HG03196 (cell line): Measurements from ENCODE around the gene UBTF.

Source experiments
- ATAC-seq: cut with Tn5 transposase; IDR thresholded peaks from one replicate; pipeline ENCODE4 v1.9.1; 2021; ENCODE audit not compliant: unreplicated experiment

UBTF gene

DNA sequence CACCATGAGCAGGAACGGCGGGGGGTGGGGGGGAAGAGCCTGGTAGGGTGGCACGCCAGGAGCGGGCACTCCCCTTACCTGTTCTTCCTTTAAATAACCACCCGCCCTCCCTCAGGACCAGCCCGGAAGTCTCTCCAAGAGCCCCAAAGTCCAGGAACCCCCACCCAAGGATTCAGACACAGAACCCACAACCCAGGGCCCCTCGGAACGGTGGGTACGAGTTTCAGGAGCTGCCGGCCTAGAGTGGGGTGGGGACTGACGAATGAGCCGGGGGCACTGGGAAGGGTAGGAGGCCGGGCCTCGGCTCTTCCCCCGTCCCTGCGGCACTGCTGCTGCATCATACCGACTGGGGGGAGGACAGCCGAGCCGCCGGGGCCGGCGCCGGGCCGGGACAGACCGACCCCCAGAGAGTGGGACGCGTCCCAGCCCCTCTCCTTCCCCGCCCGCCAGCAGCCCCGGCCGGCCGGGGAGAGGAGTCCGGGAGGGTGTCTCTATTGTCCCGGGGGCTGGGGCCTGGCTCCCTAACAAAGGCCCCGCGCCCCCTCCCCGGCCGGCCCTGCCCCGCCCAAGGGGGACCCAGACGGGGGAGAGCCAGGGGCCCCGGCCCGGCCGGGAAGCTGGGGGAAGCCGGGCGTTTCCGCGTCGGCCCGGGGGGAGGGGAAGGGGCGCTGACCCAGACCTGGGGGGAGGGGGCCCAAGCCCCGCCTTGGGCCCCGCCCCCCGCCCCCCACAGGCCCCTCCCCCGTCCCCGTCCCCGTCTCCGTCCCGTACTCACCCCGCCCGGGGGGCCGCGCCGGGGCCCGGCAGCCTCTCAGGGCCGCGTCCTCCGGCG is 20.5 kb downstream of the UBTF start:
- ATAC-seq = peak; percentile 20

DNA sequence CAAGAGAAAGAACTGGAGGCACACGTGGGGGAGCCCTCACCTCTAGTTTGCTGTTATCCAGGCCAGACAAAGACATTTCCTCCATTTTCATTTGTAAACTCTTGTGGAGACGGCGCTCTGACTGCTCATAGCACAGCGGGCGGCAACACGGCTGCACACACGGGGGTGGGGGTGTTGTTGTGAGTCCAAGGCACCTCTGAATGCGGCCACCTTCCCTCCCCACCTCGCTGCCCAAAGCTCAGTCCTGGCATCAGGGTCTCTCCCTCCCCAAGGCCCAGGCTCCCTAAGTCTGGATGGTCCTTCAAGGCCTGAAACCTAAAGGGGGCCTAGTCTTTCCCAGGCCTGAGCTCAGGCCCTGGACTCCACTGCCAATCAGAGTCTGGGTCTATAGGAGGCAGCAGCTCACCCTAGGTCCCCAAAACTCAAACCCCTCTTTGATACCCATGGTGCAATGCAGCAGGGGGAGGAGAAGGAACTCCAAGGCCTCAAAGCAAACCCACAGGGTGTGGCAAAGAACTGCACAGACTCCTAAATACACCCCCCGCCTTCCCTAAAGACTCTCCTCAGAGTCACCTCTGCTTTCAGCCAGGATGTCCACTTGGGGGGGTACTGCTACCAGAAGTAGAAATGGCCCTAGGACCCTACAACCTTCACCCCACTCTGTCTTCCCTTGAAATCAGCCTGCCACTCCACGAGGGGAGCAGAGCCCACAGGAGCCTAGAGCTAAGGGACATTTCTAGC is 21.3 kb downstream of the UBTF start:
- ATAC-seq = no peak

- no peak for ATAC-seq
Measured at GRCh38 chr17:44197107-44197506, 22.4 kb downstream of the UBTF start.

DNA sequence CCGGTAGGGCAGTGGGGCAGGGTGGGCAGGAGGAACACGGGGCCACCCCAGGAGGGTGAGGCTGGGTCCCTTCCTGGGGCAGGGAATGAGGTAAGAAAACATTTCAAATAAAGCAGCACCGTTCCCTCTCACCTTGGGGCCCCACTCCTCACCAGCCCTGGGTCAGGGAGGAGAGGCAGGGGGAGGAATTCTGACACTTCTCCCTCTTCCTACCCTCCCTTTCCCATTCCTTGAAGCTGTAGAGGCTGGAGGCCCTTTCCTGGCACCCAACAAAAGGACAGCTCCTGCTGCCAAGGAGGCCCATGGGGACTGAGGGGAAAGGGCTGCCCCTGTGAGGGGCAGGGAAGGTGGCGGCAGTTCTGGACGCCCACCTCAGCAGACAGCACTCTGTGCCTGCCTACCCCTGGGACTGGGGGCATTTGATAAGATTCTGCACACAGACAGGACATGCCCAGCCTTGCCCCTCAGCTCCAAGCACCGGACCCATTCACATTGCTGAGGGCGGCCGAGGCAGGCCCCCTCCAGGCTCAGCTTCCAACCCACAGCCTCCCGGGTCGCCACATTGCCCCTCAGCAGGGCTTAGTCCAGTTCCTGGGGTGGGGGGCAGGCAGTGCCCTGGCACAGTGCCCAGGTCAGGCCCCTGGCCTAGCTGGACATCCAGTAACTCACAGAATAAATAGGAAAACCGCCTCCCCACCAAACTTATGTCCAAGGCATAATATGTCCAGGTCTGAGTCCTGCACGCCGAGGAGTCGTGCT is 26.0 kb downstream of the UBTF start:
- ATAC-seq = no peak

- ATAC-seq = no peak
Measured at GRCh38 chr17:44192750-44193149, 26.7 kb downstream of the UBTF start.

DNA sequence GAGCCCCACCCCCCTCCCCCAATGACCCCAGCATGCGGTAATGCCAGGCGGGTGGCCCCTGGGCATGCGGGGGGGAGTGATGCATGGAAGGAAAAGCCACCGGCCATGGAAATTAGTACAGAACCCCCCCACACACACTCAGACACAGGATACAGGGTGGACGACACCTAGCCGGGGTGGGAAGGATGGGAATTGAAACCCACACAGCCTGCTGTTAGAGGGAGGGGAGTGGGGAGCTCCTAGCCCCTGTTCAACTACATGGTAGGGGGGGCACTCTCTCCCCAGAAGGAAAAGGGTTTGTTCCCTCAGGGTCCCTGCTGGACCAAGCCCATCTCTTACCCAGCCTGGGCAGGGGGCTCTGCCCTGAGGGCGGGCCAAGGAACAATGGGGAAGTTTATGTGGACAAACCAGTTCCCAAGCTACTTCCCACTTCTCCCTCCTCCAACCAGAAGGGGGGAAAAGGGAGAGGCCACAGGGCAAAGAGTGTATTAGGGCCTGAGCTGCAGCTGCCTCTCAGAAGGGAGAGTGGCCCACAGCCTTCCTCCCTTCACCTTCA is 27.5 kb downstream of the UBTF start:
- ATAC-seq = no peak

GRCh38 chr17:44191369-44191768 is 28.1 kb downstream of the UBTF start:
- no peak for ATAC-seq

- ATAC-seq = no peak
Measured at GRCh38 chr17:44190481-44190880, 29.0 kb downstream of the UBTF start.

- ATAC-seq = no peak
Measured at GRCh38 chr17:44188576-44189403, 30.7 kb downstream of the UBTF start.

DNA sequence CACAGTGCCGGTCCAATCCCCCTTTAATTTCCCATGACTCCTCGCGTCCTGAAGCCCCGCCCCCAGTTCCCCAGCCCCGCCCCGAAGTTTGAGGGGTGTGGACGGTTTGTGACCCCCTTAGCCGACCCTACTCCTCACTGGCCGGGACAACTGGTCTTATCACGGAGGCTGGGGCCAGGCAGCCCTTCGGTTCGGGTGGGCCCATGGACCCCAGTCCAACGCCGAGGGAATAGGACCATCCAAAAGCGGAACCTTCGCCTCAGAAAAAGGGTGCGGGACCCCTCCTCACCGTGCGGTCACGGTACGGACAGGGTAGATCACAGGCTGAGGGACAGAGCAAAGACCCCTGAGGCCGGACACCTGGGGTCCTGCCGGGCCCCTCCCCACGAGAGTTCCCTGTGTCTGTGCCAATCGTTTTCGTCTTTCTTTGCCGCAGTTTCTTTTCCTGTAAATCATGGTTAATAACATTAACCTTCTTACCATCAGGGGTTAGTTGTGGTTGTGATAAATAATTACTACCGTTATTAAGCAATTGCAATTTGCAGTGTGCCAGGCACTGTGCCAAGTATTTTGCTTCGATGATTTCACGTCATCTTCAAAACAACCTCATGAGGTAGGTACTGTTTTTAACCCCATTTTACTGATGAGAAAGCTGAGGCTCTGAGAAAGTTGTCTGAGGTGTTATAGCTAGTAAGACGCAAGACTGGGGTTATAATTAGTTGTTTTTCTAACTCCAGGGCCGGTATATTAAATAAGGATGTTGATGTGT is 32.2 kb downstream of the UBTF start:
- ATAC-seq = peak; percentile 39

GRCh38 chr17:44186307-44187130 is 33.0 kb downstream of the UBTF start, which contains the start of gene TMUB2:
TSS of gene TMUB2 (plus strand) at chr17:44186972. CDS start at chr17:44187709, 737 bp downstream.
- peak; percentile 77 for ATAC-seq

- ATAC-seq = no peak
Measured at GRCh38 chr17:44184212-44184810, 35.2 kb downstream of the UBTF start.

- ATAC-seq = no peak
Measured at GRCh38 chr17:44183024-44183423, 36.5 kb downstream of the UBTF start.

GRCh38 chr17:44178133-44178532 is 41.3 kb downstream of the UBTF start:
- no peak for ATAC-seq

DNA sequence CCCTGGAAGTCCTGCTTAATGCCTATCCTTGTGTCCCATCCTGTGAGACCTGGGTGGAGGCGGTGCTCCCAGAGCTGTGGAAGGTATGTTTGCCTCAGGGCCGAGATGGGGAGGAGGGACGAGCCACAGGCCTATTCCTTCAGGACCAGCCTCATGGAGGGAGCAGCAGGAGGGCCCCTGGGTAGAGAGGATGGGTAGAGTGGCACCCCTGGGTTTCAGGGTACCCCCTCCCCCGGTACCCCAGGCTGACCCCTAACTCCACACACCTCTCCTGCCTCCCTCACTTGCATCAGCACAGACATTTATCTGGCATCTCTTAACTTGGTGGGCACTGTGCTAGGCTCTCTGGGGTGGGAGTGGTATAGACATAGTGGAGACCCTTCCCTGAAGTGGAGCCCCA is 41.8 kb downstream of the UBTF start:
- ATAC-seq = no peak

- ATAC-seq = no peak
Measured at GRCh38 chr17:44176671-44177501, 42.6 kb downstream of the UBTF start.

GRCh38 chr17:44176257-44176656 is 43.2 kb downstream of the UBTF start:
- no peak for ATAC-seq
